HepG2 (cell line): Measurements from ENCODE around the gene ANKS1B. TPM values are rescaled to one million over a fixed set of nuclear protein-coding genes. Genes with fewer than 3 reads are reported as not detected.

Experiments used
- ATAC-seq: fragments of 200-7000 bp; cut with Tn5 transposase; 3 replicates; pipeline ENCODE4 v1.9.1; 2020; ENCODE audit warnings: mild to moderate bottlenecking, moderate library complexity
- BruUV-seq: library from RNA; stranded (reverse); fragments of 400-500 nt; replicated peaks from 2 replicates; lab custom pipeline; 2021; lab: Mats Ljungman, UMichigan
- CTCF ChIA-PET: fragments of 300-600 bp; formaldehyde crosslinking; extraction: SDS; loops from one replicate; lab custom pipeline; 2021; ENCODE audit warnings: low total read pairs, inconsistent platforms, low intra/inter-chr PET ratio; lab: Yijun Ruan, JAX
- POLR2A ChIA-PET: fragments of 350-600 bp; sonication (Branson Sonifier 250); formaldehyde crosslinking; loops from one replicate; lab custom pipeline; 2020; ENCODE audit warnings: antibody characterized with exemption, inconsistent platforms; lab: Yijun Ruan, JAX
- DNase-seq: peaks from one replicate; pipeline ENCODE4 v3.0.0-alpha.2; 2015; ENCODE audit warnings: low spot score
- FAIRE-seq: peaks from 3 replicates; lab custom pipeline; 2011; peaks lifted over from hg19 to GRCh38; lab: Jason Lieb, UNC
- H2AFZ ChIP-seq: one replicate; pipeline ENCODE4 v1.6.1; 2011; ENCODE audit warnings: low read length, inconsistent platforms
- H3K27ac ChIP-seq: fragments of 300-600 bp; 3 replicates; pipeline ENCODE4 v1.8.0; 2011; ENCODE audit warnings: mixed run types, mild to moderate bottlenecking, mixed read lengths, low read length, inconsistent platforms; ENCODE audit not compliant: insufficient read depth; ENCODE audit errors: extremely low read length
- H3K27me3 ChIP-seq, 2 experiments: fragments of 200-600 bp in 1 of 2; 2 replicates in 1 of 2; 3 replicates in 1 of 2; pipeline versions ENCODE4 v1.6.0 to v1.8.0; 2011; ENCODE audit warnings: low read length in 2 of 2, mild to moderate bottlenecking in 2 of 2, moderate library complexity in 2 of 2, inconsistent platforms in 1 of 2; ENCODE audit not compliant: insufficient read depth in 2 of 2, control insufficient read depth in 1 of 2
- H3K36me3 ChIP-seq, 2 experiments: fragments of 200-600 bp in 1 of 2; replicated peaks in 1 of 2; 2 replicates in 1 of 2; 3 replicates in 1 of 2; pipeline versions ENCODE4 v1.5.1 to v1.8.0; 2011; ENCODE audit warnings: low read length in 2 of 2, inconsistent platforms in 1 of 2; ENCODE audit not compliant: insufficient read depth in 2 of 2, control insufficient read depth in 1 of 2
- H3K4me1 ChIP-seq: 2 replicates; pipeline ENCODE4 v1.5.1; 2012; ENCODE audit warnings: low read length, inconsistent platforms; ENCODE audit not compliant: insufficient read depth
- H3K4me2 ChIP-seq: 2 replicates; pipeline ENCODE4 v1.6.0; 2011; ENCODE audit warnings: low read depth, low read length, inconsistent platforms
- H3K4me3 ChIP-seq, 3 experiments: fragments of 200-600 bp in 1 of 3; sonication (generic), shearing (Covaris generic) in 1 of 3; replicated peaks in 1 of 3; 2 replicates each; pipeline ENCODE4 v1.5.1; 2011 to 2016; ENCODE audit warnings: low read length in 3 of 3, inconsistent platforms in 2 of 3, low read depth in 2 of 3, mild to moderate bottlenecking in 2 of 3, control low read depth in 1 of 3, mixed read lengths in 1 of 3; ENCODE audit not compliant: insufficient read depth in 1 of 3
- H3K79me2 ChIP-seq: one replicate; pipeline ENCODE4 v1.6.1; 2011; ENCODE audit warnings: low read length, inconsistent platforms; ENCODE audit not compliant: insufficient read depth
- H3K9ac ChIP-seq: 2 replicates; pipeline ENCODE4 v1.6.0; 2011; ENCODE audit warnings: mild to moderate bottlenecking, low read depth, low read length, inconsistent platforms; ENCODE audit not compliant: insufficient read depth
- H3K9me3 ChIP-seq: 2 replicates; pipeline ENCODE4 v1.5.1; 2012; ENCODE audit warnings: mild to moderate bottlenecking, low read length
- H4K20me1 ChIP-seq: 2 replicates; pipeline ENCODE4 v1.6.0; 2011; ENCODE audit warnings: inconsistent platforms, mild to moderate bottlenecking, low read length, moderate library complexity; ENCODE audit not compliant: insufficient read depth
- ATF4 ChIP-seq, 2 experiments: fragments of 450-650 bp in 1 of 2; sonication (generic) in 1 of 2; formaldehyde crosslinking; IDR thresholded peaks; 2 replicates each; pipeline versions ENCODE4 v1.5.0 to v1.8.0; 2020 to 2022; ENCODE audit warnings: mild to moderate bottlenecking in 1 of 2, missing genetic modification reagents in 1 of 2
- CEBPG ChIP-seq: IDR thresholded peaks from 2 replicates; pipeline ENCODE4 v1.6.1; 2016
- CREB1 ChIP-seq, 2 experiments: fragments of 450-650 bp in 1 of 2; IDR thresholded peaks; 2 replicates each; pipeline ENCODE4 v1.6.1; 2016 to 2017; ENCODE audit warnings: control low read depth in 1 of 2, mild to moderate bottlenecking in 1 of 2, missing compliant biosample characterization in 1 of 2, missing genetic modification characterization in 1 of 2
- GTF3A ChIP-seq: sonication (generic); formaldehyde crosslinking; conservative IDR thresholded peaks from 2 replicates; pipeline ENCODE4 v1.4.0; 2020; ENCODE audit warnings: mild to moderate bottlenecking, missing genetic modification reagents
- MED1 ChIP-seq: sonication (generic); formaldehyde crosslinking; IDR thresholded peaks from 2 replicates; pipeline ENCODE4 v1.4.0; 2020; ENCODE audit warnings: missing genetic modification reagents
- RAD21 ChIP-seq: fragments of 450-650 bp; formaldehyde crosslinking; IDR thresholded peaks from 2 replicates; pipeline ENCODE4 v1.5.0; 2020; ENCODE audit warnings: mild to moderate bottlenecking
- REST ChIP-seq, 2 experiments: IDR thresholded peaks; 2 replicates each; pipeline ENCODE4 v1.6.1; 2011 to 2012; ENCODE audit warnings: low read length in 2 of 2, borderline replicate concordance in 1 of 2, low read depth in 1 of 2, mild to moderate bottlenecking in 1 of 2, moderate library complexity in 1 of 2
- SIX1 ChIP-seq: sonication (generic); formaldehyde crosslinking; IDR thresholded peaks from 2 replicates; pipeline ENCODE4 v1.4.0; 2020; ENCODE audit warnings: missing genetic modification reagents, borderline replicate concordance
- STAT6 ChIP-seq: sonication (generic); formaldehyde crosslinking; IDR thresholded peaks from 2 replicates; pipeline ENCODE4 v1.4.0; 2020; ENCODE audit warnings: missing genetic modification reagents, mild to moderate bottlenecking, borderline replicate concordance
- TRIM24 ChIP-seq: sonication (generic); formaldehyde crosslinking; IDR thresholded peaks from 2 replicates; pipeline ENCODE4 v1.8.0; 2022; ENCODE audit warnings: mild to moderate bottlenecking, missing genetic modification reagents
- ZFP91 ChIP-seq: sonication (generic); formaldehyde crosslinking; IDR thresholded peaks from 2 replicates; pipeline ENCODE4 v1.9.0; 2022; ENCODE audit warnings: missing genetic modification reagents, mild to moderate bottlenecking, borderline replicate concordance
- ZNF343 ChIP-seq: sonication (generic); formaldehyde crosslinking; IDR thresholded peaks from 2 replicates; pipeline ENCODE4 v1.4.0; 2020; ENCODE audit warnings: mild to moderate bottlenecking, missing genetic modification reagents
- ZNF446 ChIP-seq: sonication (generic); formaldehyde crosslinking; IDR thresholded peaks from 2 replicates; pipeline ENCODE4 v1.5.0; 2020; ENCODE audit warnings: mild to moderate bottlenecking, missing genetic modification reagents
- ZNF577 ChIP-seq: sonication (generic); formaldehyde crosslinking; IDR thresholded peaks from 2 replicates; pipeline ENCODE4 v1.4.0; 2020; ENCODE audit warnings: mild to moderate bottlenecking, low read depth, missing genetic modification reagents, borderline replicate concordance
- WGBS: methylation state at CpG from one replicate; pipeline ENCODE4 v1.1.6; 2017; ENCODE audit warnings: low lambda C conversion rate; 5-methylcytosine and 5-hydroxymethylcytosine counted together
- in situ Hi-C: cut with HindIII; loops from 2 replicates; pipeline ENCODE4 v1.10.0; 2017; ENCODE audit warnings: low pct_unique_long_range_greater_than_20kb; ENCODE audit not compliant: extremely low pct_ligation_motif_present
- intact Hi-C: fragments of 100-400 bp; cut with micrococcal nuclease; formaldehyde crosslinking; loops from one replicate; pipeline ENCODE4 v1.10.0; 2022; ENCODE audit not compliant: unreplicated experiment
- polyA plus RNA-seq, 8 experiments: library from polyadenylated mRNA; depleted of rRNA in 3 of 8; stranded (reverse) in 7 of 8; unstranded in 1 of 8; fragments of >200 nt; fragmentation: Illumina TruSeq in 4 of 8; extraction: Trizol in 4 of 8; gene quantifications; 2 replicates each; pipeline versions ENCODE4 v1.2.1 to v1.2.3, GENCODE V29; 2011 to 2016; ENCODE audit warnings: low read depth in 4 of 8, missing spikeins in 1 of 8, mixed read lengths in 1 of 8; ENCODE audit not compliant: insufficient read depth in 1 of 8
- total RNA-seq, 5 experiments: library from RNA; depleted of rRNA; stranded (reverse); fragments of >200 nt; fragmentation: Illumina TruSeq; extraction: Trizol; gene quantifications; 2 replicates each; pipeline ENCODE4 v1.2.3, GENCODE V29; 2016; ENCODE audit warnings: low read depth in 1 of 5

ANKS1B gene
- total and polyA plus RNA-seq, 2 of the 13 experiments (the other 11 are each of a cell fraction or from before 2014, with no cell fraction given), result 0.15 TPM; not detected in 1

GRCh38 chr12:99138393-99138792, 846.3 kb downstream of the ANKS1B start:
- Histone ChIP-seq H2AFZ (no peak overlapping the region), H3K4me1 (no peaks in the 10 kb centered on the region), H3K27ac (no peak overlapping the region), H3K9ac (no peak overlapping the region), H3K79me2 (no peaks in the 10 kb centered on the region), H3K36me3 (no peaks in the 10 kb centered on the region), H3K9me3 (no peaks in the 10 kb centered on the region; the same call in 1 of the 2 replicates), H3K4me2 (no peak overlapping the region), H4K20me1 (no peaks in the 10 kb centered on the region), H3K4me3 (no peak overlapping the region), H3K27me3 (no peaks in the 10 kb centered on the region)
- DNase-seq (no peak), FAIRE-seq (no peak), ATAC-seq (no peak)
- in situ Hi-C loops, result no loop called here
- ChIA-PET CTCF (no interaction called here), POLR2A (no interaction called here)
- 3% methylated on average over 4 of the region's 4 CpGs for WGBS
- no TSS peak for BruUV-seq
- intact Hi-C loops, result no loop called here
- TF ChIP-seq STAT6 (CRISPR knock-in tag), result no peak
- no peak for TF ChIP-seq ZNF577 (CRISPR knock-in tag)
- no peak for TF ChIP-seq ZFP91
- no peak for TF ChIP-seq REST (IDR thresholded peaks at IDR 0.05; ENCODE audit: borderline replicate concordance in 1 of 2, low read depth in 1 of 2, low read length in 2 of 2)
- TF ChIP-seq ATF4 (CRISPR knock-in tag; IDR thresholded peaks at IDR 0.05), result no peak
- no peak for TF ChIP-seq CREB1 (IDR thresholded peaks at IDR 0.05)
- TF ChIP-seq CREB1 (CRISPR knock-in tag; IDR thresholded peaks at IDR 0.05), result no peak
- no peak for TF ChIP-seq ZNF446
- no peak for TF ChIP-seq MED1 (CRISPR knock-in tag)
- no peak for TF ChIP-seq CEBPG (CRISPR knock-in tag)
- TF ChIP-seq ZNF343 (CRISPR knock-in tag), result no peak
- TF ChIP-seq SIX1 (CRISPR knock-in tag), result no peak
- no peak for TF ChIP-seq TRIM24 (CRISPR knock-in tag)
- no peak for TF ChIP-seq GTF3A
- TF ChIP-seq RAD21, result no peak
